HTR-8/SVneo (cell line): Measurements from ENCODE around the gene SIGLEC12.
"Not testable (repeated sequence)": the region's sequence is repeated elsewhere in the genome, so short reads cannot be mapped to it uniquely, and the experiment has no call there.

Source experiments
- DNase-seq: peaks from one replicate; pipeline ENCODE4 v3.0.0; 2011; ENCODE audit warnings: low spot score, mixed read lengths; ENCODE audit not compliant: insufficient read length
- FAIRE-seq: peaks from 2 replicates; lab custom pipeline; 2011; peaks lifted over from hg19 to GRCh38; lab: Jason Lieb, UNC

The SIGLEC12 gene

DNA sequence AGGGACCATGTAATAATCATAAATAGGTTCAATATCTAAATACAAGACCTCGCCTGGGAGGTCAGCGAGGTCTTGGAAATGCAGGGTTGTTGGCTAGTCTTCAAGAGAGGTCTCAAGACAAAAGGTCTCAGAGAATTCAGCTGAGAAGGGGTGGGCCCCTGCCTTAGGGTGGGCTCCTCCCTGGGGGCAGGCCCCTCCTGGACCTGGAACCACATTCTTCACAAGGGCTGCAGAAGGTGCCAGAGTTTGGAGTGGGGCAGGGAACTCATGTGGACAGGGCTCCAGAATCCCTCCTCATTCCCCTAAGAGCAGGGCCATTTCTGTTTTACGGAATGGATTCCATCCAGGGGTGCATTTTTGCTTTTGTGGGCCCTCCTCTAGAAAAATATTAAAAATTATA, 13.1 kb downstream of the SIGLEC12 start:
- FAIRE-seq, result no peak

DNA sequence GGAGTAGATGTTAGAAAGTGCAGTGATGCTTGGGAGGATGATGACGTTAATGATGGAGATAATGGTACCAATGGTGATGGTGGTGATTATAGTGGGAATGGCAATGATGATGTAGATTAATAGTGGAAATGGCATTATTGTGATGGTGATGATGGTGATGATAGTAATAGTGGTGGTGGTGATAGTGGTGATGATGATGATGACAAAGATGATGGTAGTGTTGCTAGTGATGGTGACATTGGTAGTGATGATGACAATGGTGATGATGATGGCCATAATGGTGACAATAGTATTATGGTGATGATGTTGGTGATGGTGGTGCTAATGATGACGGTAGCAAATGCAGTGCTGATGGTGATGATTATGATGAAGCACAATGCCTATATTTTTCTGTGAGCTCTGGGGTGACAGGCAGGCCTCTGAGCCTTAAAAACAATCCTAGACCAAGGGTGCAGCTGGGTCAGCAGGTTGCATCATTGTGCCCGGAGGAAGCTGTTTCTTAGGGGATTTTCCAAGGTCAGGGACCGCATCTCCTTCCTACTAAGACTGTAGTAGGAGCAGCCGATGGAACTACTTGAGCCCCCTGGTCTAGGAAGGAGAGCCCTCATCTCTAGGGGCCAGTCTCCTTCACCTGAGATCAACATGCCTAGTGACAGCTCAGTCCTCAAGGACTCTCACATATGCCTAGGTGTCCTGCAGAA, 15.5 kb downstream of the SIGLEC12 start:
- FAIRE-seq, result no peak
- no peak for DNase-seq

More for the DNA sequence above, 13.1 kb downstream of the SIGLEC12 start:
- no peak for DNase-seq

DNA sequence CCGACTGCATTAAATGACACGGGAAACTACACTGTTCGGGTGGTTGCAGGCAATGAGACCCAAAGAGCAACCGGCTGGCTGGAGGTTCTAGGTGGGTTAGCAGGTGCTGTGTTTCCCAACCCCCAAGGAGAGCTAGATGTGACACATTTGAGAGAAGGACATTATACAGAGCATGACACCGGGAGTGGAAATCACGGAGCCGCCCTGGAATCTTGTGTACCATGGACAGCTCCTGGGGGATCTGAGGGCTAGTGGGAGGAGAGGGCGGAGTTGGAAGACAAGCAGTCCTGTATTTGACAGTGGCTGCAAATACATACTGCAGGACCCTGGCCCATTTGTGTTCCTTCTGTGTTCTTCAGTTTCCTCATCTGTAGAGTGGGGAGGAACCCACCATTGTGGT, 21.0 kb downstream of the SIGLEC12 start:
- no peak for FAIRE-seq
- peak; percentile 25 for DNase-seq

DNA sequence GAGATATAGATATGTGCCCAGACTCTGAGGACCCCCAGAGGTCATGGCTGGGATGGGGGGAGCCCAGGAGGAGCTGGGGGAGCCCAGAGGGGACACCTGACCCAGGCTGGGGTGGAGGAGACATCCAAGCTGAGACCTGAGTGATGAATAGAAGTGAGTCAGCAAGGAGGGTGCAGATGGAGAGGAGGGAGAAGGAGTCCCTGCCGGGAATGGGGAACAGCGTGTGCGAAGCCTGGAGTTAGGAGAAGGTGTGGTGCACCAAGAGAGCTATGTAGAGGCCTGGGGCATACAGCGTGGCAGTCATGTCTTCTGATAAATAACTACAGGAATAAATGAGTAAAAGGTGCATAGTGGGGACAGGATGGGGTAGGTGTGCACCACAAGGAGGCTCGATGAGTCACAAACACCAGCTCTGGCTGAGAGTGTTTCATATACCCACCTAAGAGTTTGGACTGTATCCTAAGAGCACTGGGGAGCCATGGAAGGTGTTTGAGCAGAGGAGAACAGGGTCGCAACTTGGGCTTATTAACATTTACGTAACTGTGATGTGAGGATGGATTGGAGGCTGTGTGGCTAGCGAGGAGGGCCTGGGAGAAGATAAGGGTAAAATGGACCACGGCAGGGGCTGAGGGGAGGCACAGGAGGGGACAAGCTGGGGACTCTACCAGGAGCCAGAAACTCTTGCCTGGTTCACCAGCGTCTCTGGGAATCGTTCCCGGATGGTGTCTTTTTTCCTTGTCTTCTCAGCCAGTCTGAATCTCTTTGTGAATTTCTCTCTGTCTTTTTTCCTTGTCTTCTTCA, 21.9 kb downstream of the SIGLEC12 start:
- FAIRE-seq (no peak), DNase-seq (no peak)

DNA sequence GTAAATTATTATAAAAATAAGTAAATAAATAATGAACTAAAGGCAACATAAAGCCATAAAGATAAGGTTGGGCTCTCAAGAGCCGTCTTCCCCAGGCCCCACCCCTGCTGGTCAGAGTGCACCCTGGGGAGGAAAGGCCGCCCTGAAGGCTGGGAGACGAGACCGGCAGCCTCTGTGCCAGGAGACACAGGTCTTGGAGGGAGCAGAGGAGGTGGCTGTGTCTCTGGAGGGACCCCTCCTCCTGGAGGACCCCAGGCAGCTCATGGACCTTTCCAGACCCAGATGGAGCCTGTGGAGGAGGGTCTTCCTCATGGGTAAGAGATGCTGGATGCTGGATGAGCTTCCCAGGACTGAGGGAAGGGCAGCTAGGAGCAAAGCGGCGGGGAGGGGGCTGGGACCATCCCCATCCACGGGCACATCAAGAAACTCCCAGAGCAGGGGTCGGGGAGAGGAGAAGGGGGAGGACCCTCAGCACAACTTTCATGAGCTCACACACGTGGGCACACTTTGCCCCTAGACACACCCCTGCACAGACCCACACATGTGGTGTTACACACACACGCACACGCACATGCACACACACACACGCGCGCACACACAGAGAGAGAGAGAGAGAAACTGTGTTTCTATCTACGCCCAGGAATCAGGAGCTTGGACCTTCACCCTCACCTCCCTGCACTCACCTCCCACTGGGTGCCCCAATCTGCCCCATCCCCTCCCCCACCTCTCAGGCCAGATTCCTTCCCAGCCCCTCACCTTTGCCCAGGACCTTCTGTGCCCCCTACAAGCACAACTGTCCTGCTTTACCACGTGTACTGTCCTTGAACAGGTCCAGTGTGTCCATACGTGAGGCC, 23.0 kb downstream of the SIGLEC12 start, which contains the start of gene CEACAM18:
TSS of gene CEACAM18 (plus strand) at position 159 of the 854 bp plus-strand sequence.
- DNase-seq, result no peak
- FAIRE-seq, result no peak

DNA sequence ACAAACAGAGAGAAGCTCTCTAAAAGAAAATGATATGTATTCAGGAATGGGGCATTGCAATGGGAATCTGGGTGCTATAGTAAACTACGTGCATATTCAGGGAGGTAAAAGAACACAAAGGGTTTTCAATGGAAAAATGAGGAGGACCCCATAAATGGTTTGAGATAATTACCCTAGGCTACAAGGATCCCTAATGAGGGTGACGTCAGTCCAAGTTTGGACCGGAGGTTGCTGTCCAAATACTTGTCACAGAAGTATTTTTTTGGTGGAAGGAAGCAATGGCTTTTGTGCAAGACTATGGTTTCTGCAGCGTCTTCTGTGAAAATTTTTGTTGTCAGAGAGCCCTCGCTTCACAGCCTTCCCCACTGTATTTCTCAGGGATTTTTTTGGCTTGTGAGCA, 24.3 kb downstream of the SIGLEC12 start:
- DNase-seq, result no peak
- FAIRE-seq, result no peak

DNA sequence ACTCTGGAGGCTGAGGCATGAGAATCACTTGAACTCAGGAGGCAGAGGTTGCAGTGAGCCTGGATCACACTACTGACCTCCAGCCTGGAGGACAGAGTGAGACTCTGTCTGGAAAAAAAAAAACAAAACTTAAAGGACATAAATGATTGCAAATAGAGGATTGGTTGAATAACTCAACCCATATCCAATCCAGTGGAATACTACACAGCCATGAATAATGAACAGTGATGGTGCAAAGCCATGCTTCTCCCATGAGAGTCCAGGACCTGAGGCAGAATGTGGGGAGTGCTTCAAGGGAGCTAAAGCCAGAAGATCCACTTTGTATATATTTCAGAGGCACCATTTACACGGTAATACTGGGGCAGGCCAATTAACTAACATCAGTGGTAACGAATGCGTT, 25.4 kb downstream of the SIGLEC12 start:
- DNase-seq (no peak), FAIRE-seq (no peak)

DNA sequence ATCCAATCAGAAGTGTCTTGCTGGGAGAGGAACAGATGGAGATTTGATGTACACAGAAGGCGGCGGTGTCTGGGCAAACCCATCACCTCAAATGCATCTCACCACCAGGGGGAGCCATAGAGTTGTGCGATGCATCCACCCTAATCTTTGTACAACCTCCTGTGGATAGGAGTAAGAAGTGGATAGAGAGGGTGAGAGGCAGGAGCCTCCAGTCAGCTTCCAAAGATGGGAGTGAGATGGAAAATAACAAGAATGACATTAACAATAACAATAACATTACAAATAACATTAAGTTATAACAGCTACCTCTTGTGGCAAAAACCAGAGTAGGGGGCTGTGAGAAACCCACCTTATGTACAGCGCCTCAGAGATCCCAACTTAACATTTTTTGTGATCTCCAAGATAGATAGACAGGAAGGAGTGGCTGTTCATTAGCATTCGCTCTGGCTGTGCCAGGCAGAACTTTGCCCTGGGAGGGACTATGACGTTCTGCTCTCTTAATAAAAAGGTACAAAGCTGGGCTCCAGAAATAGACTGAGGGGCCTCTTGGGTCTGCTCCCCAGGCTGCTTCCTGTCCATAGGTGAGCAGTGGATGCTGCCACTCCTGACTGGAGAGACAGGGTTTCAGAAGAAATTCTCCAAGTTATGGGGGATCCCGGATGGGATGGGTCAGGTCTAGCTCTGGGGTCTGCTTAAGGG, 28.4 kb downstream of the SIGLEC12 start:
- DNase-seq (peak; percentile 56), FAIRE-seq (peak; percentile 73)

DNA sequence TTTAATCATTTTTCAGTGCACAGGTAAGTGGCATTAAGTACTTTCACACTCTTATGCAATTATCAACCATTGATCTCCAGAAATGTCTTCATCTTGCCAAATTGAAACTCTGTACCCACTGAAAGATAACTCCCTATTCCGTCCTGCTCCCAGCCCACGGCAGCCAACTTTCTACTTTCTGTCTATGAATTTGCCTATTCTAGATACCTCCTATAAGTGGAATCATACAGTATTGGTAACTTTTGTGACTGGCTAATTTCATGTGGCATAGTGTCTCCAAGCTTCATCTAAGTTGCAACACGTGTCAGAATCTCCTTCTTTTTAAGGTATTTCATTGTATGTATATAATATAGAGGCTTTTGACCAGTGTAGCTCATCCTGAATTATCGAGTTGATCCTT, 29.0 kb downstream of the SIGLEC12 start:
- FAIRE-seq (no peak), DNase-seq (no peak)

DNA sequence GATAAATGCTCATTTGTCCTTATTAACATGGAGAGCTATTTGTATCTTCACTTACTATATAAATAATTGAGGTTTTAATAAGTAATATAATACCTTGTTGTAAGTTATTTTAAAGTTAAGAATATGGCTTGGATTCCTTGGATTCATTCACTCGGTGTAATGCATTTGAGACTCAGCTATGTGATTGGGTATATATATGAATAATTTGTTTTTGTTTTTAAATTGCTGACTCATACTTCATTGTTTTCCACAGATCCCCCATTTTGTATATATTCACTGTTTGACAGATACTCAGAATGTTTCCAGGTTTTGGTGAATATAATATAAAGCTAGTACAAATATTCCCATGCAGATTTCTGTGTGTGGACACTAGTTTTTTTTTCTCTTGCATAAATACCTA, 30.1 kb downstream of the SIGLEC12 start:
- FAIRE-seq (no peak), DNase-seq (no peak)

DNA sequence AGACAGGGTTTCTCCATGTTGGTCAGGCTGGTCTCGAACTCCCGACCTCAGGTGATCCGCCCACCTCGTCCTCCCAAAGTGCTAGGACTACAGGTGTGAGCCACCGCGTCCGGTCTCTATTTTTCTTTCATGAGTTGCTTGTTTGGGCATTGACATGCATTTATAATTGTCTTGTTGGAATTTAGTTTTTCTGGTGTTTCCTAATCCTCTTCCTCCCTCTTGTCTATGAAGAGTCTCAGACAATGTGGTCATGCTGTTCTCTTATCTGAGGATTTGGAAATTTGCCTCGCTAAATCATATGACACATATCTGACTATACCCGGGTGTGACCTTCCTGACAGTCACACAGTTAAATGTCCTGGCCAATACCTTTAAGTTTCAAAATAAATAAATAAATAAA, 30.6 kb downstream of the SIGLEC12 start:
- DNase-seq, result no peak
- FAIRE-seq, result no peak

DNA sequence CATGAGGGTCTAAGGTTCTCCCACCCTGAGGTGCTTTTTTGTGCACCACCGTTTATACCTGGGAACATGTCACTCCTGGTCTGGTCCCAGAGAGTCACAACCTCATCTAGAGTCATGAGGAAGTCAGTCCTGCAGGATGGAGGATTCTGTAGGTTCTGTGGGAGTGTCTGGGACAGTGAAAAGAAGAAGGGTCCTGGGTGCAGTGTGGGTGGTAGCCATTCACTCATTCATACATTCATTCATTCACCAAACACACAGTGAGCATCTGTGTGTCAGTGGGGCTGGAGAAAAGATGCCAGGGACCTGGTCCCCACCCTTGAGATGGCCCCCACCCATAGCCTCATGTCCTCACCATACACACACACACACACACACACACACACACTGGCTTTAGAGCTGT, 32.0 kb downstream of the SIGLEC12 start:
- no peak for FAIRE-seq
- DNase-seq, result no peak

DNA sequence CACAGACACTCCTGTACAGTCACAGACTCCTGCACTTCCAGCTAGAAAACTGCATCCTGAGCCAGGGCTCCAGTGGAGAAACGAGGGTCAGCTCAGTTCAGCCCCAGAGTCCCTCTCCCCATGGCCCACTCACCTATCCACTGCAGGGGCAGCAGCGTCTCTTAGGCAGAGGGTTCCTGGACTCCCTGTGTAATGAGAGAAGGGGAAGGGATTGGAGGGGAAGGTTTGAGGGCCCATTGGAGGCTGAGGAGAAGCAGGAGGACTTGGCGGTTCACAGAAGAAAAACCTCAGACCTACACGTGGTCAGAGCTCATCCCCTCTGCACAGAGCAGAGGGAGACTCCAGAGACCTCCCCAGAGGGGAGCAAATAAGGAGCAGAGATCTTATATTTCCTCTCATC, 32.4 kb downstream of the SIGLEC12 start:
- no peak for FAIRE-seq
- DNase-seq, result no peak

DNA sequence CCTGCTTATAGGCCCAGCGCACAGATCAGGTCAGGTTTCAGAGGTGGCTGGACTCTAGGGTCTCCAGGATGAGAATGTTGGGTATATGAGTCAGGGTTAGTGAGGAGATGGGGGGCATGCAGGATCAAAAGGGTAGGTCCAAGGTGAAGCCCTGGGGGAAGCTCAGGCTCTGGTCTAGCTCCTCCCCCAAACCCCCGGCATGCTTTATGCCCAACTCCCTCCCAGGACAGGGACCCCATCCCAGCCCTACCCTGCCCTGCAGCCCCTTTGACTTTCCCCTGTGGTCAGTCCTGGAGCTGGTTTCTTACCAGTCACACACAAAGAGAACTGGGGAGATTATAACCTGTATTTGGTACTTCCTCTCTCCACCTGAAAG, 33.1 kb downstream of the SIGLEC12 start:
- DNase-seq (no peak), FAIRE-seq (no peak)

DNA sequence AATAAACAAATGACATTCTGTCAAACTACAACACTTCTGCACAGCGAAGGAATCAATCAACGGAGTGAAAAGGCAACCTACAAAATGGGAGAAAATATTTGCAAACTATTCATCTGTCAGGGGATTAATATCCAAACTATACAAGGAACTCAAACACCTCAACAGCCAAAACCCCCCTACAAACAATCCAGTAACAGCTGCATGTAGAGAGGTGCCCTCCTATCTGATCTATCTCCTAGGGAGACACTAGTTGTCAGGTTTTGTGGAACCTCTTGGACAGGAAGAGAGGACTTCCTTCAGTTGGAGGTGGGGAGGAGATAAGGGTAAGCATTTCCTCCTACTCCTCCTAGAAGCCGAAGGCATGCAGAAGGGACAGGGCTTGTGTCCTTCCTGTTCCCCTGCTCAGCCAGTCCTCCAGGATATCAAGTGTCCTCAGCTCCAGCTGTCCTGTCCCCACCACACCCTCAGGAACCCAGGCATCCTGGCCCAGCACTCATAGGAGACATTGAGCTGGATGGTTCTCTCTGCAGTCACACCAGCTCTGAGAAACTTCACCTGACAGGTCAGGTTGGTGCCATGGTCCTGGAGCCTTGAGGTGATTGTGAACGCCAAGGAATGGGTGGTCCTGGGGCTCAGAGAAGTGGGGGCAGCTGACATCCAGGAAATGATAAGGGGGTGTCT, 33.6 kb downstream of the SIGLEC12 start:
- FAIRE-seq, result no peak
- no peak for DNase-seq

DNA sequence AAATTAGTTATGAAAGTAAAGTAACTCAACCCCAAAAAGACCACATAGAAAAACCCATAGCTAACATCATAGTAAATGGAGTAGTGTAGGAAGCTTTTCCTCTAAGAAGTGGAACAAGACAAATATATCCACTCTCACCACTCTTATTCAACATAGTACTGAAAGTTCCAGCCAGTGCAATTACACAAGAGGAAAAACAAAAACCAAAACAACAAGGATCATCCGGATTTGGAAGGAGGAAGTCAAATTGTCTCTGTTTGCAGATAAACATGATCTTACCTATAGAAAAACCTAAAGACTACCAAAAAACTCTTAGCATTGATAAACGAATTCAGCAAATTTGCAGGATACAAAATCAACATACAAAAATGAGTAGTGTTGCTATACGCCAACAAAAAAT, 34.9 kb downstream of the SIGLEC12 start:
- FAIRE-seq, result no peak

DNA sequence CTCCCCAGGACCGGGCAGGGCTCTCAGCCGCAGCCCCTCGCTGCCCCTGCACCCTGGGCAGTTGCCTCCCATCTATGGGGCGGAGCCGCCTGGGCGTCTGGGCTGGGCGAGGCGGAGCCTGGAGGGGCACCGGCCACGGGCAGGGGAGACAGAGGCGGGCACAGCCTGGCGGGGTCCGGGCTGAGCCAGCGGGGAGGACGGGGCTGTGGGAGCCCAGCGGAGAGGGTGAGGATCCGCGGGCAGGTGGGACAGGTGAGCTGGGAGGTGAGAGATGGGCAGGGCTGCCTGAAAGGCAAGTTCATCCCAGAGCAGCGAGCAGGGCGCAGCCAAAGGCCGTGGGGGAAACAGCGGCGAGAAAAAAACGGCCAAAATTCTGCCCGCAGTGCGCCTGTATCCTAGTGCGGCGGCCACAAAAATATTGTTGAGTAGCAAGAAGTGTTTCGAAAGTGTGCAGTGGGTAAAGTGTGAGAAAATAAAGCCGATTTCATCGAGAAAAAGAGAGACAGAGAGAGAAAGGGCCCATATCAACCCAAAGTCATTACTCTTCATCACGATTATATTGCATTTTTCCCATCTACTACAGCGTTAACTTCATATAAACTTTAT, 37.5 kb downstream of the SIGLEC12 start:
- not testable (repeated sequence) for FAIRE-seq, DNase-seq

More for the DNA sequence above, 34.9 kb downstream of the SIGLEC12 start:
- no peak for DNase-seq

DNA sequence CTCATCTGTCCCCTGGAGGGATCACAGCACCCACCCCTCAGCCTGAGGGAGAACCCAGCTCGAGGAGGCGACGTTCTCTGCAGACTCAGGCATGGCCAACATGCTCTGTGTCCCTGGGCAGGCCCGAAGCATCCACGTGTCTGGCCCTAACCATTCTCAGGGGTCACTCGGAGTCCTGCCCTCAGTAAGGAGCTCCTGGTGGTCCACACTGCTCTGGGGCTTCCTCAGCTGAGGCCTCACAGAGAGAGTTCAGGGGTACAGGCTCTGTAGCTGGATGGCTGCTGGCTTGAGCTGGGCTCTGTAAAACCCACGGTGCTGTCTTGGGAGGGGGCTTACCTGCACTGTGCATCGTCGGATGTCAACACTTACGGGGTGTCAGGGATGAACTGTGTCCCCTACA, 38.9 kb downstream of the SIGLEC12 start:
- FAIRE-seq (no peak), DNase-seq (no peak)

DNA sequence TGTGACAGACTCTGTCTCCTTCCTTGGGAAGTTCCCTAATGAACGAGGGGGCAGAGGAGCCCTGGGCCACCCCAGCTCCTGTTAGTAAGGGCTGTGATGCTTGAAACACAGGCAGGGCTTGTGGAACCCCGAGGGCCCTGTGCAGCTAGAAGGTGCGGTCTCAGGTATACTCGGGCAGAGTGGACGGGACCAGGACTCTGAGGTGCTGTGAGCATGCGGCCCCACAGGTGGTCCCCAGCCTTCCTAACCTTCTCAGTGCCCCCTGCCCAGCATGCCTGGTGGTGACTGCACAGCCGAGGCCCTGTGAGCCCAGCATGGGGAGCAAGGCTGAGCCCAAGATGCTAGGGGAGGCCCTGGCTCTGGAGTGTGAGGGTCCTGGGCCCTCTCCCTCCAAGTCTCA, 39.3 kb downstream of the SIGLEC12 start:
- no peak for FAIRE-seq
- DNase-seq, result no peak
